Ovary (tissue), 3 donors: ENCODE data around the gene SFT2D1.

Experiments
- POLR2A ChIP-seq: fragments of 450-650 bp; IDR thresholded peaks from one replicate; pipeline ENCODE4 v1.6.1; 2017; ENCODE audit warnings: antibody characterized with exemption, mild to moderate bottlenecking, moderate library complexity
- TF ChIP-seq, protein P1 (sequence below), 3 donors: fragments of 450-650 bp in 2 of 3; fragments of 200-600 bp in 1 of 3; IDR thresholded peaks; one replicate each; pipeline versions ENCODE4 v1.5.1 to v1.8.0; 2016 to 2022; ENCODE audit warnings: antibody characterized with exemption in 3 of 3, mild to moderate bottlenecking in 1 of 3
- donor health status: DM: no; HTN: no; CAD: no.

- no peak for TF ChIP-seq POLR2A
- TF ChIP-seq, protein P1, sequence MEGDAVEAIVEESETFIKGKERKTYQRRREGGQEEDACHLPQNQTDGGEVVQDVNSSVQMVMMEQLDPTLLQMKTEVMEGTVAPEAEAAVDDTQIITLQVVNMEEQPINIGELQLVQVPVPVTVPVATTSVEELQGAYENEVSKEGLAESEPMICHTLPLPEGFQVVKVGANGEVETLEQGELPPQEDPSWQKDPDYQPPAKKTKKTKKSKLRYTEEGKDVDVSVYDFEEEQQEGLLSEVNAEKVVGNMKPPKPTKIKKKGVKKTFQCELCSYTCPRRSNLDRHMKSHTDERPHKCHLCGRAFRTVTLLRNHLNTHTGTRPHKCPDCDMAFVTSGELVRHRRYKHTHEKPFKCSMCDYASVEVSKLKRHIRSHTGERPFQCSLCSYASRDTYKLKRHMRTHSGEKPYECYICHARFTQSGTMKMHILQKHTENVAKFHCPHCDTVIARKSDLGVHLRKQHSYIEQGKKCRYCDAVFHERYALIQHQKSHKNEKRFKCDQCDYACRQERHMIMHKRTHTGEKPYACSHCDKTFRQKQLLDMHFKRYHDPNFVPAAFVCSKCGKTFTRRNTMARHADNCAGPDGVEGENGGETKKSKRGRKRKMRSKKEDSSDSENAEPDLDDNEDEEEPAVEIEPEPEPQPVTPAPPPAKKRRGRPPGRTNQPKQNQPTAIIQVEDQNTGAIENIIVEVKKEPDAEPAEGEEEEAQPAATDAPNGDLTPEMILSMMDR (IDR thresholded peaks at IDR 0.05) = peak in 2 of 3 donors; percentile 18 to 54
Observed at GRCh38 chr6:166381733-166382499, 39.6 kb upstream of the SFT2D1 start.
